HG02973 (cell line): ENCODE data around the gene TOR1A.

Source experiments
- ATAC-seq: cut with Tn5 transposase; IDR thresholded peaks from one replicate; pipeline ENCODE4 v1.9.1; 2021; ENCODE audit warnings: moderate library complexity; ENCODE audit not compliant: unreplicated experiment

Gene TOR1A, protein sequence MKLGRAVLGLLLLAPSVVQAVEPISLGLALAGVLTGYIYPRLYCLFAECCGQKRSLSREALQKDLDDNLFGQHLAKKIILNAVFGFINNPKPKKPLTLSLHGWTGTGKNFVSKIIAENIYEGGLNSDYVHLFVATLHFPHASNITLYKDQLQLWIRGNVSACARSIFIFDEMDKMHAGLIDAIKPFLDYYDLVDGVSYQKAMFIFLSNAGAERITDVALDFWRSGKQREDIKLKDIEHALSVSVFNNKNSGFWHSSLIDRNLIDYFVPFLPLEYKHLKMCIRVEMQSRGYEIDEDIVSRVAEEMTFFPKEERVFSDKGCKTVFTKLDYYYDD

GRCh38 chr9:129823935-129824601 is at the start of gene TOR1A:
TOR1A (minus strand) TSS chr9:129824136; CDS start chr9:129824085, 51 bp downstream.
- peak; percentile 87 for ATAC-seq

DNA sequence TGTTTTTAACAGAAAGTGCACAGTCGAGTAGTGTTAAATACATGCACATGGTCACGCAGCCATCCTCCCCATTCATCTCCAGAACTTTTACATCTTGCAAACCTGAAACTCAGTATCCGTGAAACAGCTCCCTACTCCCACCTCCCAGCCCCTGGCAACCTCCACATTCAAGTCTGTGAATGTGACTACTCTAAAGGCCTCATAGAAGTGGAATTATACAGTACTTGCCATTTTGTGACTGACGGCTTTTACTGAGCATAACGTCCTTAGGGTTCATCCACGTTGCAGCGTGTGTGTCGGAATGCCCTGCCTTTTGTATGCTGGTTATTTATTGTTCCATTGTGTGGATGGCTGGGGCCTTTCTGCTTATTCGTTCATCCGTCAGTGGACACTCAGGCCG is 47.1 kb upstream of the TOR1A start:
- ATAC-seq, result no peak

- ATAC-seq, result no peak
Observed at GRCh38 chr9:129869585-129870501, 45.9 kb upstream of the TOR1A start.

- no peak for ATAC-seq
Observed at GRCh38 chr9:129868872-129869486, 45.0 kb upstream of the TOR1A start.

GRCh38 chr9:129868023-129868871 is 44.3 kb upstream of the TOR1A start:
- ATAC-seq, result no peak

DNA sequence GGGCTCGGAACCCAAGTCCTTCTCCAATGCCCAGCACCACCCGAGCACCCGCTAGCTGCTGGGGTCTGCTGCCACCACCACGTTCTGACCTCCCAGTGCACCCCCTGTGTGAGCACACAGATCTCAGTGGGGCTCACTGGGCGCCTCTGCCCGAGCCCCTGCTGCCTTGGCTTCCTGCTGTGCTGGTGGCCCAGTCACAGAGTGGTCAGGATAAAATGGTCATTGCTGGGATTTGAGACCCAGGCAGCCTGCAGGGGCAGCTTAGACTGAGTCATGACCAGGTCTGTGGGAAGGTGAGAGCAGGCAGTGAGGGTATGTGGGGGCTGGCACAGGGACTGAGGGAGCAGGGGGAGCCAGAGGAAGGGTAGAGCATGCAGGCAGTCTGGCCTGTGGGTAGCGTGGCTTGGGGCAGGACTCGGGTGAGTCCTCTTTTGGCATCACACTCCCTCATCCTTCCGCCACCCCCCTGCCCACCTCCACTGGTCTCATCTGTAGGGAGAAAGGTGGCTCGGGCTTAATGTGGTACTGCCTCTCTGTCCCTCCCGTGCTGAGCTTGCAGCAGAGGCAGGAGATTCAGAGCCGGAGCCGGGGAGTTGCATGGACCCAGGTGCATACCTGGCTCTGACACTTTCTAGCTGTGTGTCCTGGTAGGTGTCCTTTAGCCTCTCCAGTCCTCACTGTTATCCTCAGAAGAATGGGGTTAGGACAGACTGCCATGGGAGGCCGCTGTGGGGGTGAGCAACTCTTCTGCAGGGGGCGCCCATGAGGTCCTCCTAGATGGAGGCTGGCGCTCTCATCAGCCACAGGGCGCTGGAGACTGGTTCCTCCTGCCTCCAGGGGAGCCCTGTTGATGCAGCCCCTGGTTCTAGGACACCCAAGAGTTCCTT is 43.4 kb upstream of the TOR1A start:
- no peak for ATAC-seq

DNA sequence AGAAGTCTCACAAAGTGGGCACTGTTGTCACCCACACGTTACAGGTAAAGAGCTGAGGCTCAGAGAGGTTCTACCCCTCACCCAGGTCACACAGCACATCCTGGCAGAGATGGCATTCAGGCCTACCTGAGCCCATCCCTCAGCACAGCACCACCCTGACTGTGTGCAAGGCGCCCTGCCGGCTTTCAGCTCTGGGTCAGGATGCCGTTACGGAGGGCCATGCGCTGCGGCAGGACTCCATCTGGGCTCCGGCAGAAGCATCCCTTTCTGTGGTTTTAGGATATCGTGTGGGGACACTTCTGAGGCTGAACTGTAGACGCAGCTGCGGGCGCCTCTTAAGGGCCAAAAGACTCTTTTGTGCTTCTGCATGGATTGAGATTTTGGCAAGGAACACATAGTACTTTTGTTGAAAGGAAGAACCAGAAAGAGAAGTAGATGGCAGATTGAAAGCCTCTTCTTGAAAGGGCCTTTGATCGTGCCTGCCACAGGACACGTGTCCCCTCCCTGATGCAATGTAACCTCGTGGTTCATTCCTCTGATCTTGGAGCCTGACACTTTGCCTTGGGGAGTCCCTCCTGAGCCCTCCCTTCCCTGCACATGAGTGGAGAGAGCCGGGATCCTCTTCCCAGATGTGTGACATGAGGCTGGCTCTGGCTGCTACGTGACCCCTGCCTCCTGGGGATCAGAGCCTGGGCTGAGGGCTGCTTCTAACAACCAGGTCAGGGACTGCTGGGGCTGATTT is 42.6 kb upstream of the TOR1A start:
- ATAC-seq, result no peak

DNA sequence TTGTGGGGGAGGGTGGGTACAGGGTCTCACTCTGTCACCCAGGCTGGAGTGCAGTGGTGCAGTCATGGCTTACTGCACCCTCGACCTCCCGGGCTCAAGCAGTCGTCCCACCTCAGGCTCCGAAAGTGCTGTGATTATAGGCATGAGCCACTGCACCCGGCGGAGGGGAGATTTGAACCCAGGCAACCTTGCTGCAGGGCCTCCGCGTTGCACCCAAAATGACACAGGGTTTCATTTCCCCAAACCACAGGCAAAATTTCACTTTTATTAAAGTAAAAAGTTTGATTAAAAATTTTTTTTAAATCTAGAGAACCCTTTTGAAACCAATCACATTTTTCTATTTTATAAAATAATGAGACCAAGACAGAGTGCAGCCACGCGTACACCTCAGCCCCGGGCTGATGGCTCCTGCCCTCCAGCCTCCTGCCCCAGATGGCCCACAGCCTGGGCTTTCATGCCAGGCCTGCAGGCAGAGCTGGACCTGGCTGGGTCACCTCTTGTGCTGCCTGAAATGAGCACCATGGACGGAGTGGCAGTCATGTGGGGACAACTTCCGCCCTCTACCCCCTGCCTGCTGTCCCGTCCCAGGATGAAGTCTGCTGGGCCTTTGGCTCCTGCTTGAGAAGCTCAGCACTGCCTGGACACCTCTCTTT is 41.9 kb upstream of the TOR1A start:
- ATAC-seq, result no peak

GRCh38 chr9:129864991-129865647 is 41.2 kb upstream of the TOR1A start:
- no peak for ATAC-seq

DNA sequence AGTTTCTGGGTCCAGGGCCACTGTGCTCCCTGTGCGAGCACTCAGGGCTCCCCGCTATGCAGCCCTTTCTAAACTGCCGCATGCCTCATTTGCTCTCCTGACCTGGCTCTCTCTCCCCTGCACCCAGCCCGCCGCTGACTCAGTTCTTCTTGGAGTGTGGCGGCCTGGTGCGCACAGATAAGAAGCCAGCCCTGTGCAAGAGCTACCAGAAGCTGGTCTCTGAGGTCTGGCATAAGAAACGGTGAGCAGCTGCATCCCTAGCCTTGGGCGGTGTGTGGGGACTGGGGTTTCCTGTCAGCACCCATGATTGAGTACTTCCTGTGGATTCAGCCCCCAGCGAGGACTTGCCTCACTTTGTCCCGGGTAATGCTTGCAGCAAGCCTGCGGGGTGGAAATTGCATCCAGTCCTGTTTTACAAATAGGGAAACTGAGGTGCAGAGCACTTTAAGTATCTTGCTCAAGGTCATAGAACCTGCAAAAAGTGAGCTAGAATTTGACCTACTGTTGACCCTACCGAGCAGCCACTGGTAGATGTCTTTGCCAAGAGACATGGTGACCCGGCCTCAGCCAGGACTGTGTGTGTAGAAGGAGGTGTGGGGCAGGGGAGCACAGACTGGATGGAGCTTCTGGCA is 39.2 kb upstream of the TOR1A start:
- ATAC-seq, result no peak

GRCh38 chr9:129861447-129861827 is 37.5 kb upstream of the TOR1A start:
- no peak for ATAC-seq

- no peak for ATAC-seq
Observed at GRCh38 chr9:129860653-129861446, 36.9 kb upstream of the TOR1A start.

- ATAC-seq, result no peak
Observed at GRCh38 chr9:129858167-129858962, 34.4 kb upstream of the TOR1A start.

GRCh38 chr9:129857207-129857606 is 33.3 kb upstream of the TOR1A start:
- no peak for ATAC-seq

- ATAC-seq, result no peak
Observed at GRCh38 chr9:129854588-129855110, 30.7 kb upstream of the TOR1A start.
